Endothelial cell of umbilical vein (primary cell): ENCODE data around the gene PCDHGA12.
"Not testable (repeated sequence)": the region's sequence is repeated elsewhere in the genome, so short reads cannot be mapped to it uniquely, and the experiment has no call there.

Experiments
- MYC ChIP-seq: IDR thresholded peaks from one replicate; pipeline ENCODE4 v1.6.1; 2011; ENCODE audit warnings: mild to moderate bottlenecking, low read depth, low read length
- POLR2A ChIP-seq: IDR thresholded peaks from 2 replicates; pipeline ENCODE4 v1.6.1; 2012; ENCODE audit warnings: low read depth, mild to moderate bottlenecking, control low read depth, low read length
- TF ChIP-seq, protein P1 (sequence below), 2 donors: IDR thresholded peaks; 1 replicate in 1 of 2; 2 replicates in 1 of 2; pipeline ENCODE4 v1.5.1; 2011; ENCODE audit warnings: low read length in 2 of 2, mild to moderate bottlenecking in 2 of 2, moderate library complexity in 2 of 2, control low read depth in 1 of 2, inconsistent platforms in 1 of 2, low read depth in 1 of 2; ENCODE audit not compliant: insufficient read depth in 1 of 2; ENCODE audit errors: extremely low read depth in 1 of 2
- TF ChIP-seq, protein P2 (sequence below): IDR thresholded peaks from 2 replicates; pipeline ENCODE4 v1.6.1; 2011; ENCODE audit not compliant: insufficient read depth, insufficient read length

- TF ChIP-seq, protein P1, sequence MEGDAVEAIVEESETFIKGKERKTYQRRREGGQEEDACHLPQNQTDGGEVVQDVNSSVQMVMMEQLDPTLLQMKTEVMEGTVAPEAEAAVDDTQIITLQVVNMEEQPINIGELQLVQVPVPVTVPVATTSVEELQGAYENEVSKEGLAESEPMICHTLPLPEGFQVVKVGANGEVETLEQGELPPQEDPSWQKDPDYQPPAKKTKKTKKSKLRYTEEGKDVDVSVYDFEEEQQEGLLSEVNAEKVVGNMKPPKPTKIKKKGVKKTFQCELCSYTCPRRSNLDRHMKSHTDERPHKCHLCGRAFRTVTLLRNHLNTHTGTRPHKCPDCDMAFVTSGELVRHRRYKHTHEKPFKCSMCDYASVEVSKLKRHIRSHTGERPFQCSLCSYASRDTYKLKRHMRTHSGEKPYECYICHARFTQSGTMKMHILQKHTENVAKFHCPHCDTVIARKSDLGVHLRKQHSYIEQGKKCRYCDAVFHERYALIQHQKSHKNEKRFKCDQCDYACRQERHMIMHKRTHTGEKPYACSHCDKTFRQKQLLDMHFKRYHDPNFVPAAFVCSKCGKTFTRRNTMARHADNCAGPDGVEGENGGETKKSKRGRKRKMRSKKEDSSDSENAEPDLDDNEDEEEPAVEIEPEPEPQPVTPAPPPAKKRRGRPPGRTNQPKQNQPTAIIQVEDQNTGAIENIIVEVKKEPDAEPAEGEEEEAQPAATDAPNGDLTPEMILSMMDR (IDR thresholded peaks at IDR 0.05; ENCODE audit: extremely low read depth in 1 of 2, insufficient read depth in 1 of 2, low read depth in 1 of 2, low read length in 2 of 2) = peak; percentile 77 to 80
- TF ChIP-seq POLR2A, MYC: not testable (repeated sequence)
- TF ChIP-seq, protein P2, sequence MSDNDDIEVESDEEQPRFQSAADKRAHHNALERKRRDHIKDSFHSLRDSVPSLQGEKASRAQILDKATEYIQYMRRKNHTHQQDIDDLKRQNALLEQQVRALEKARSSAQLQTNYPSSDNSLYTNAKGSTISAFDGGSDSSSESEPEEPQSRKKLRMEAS = not testable (repeated sequence)
Measured at GRCh38 chr5:141417494-141418172, 12.7 kb upstream of the PCDHGA12 start, which contains the start of gene PCDHGB7.
